GM12892 (cell line): ENCODE measurements around the gene STARD13.

ENCODE experiments used
- DNase-seq: peaks from one replicate; pipeline ENCODE4 v3.0.0; 2011; ENCODE audit not compliant: insufficient read length
- FAIRE-seq: peaks from 2 replicates; lab custom pipeline; 2011; peaks lifted over from hg19 to GRCh38; lab: Jason Lieb, UNC
- POLR2A ChIP-seq: IDR thresholded peaks from 2 replicates; pipeline ENCODE4 v1.6.1; 2011; ENCODE audit warnings: low read depth, low read length, control low read depth
- POLR2AphosphoS5 ChIP-seq: IDR thresholded peaks from 2 replicates; pipeline ENCODE4 v1.6.1; 2011; ENCODE audit warnings: low read depth, low read length, control low read depth
- TAF1 ChIP-seq: IDR thresholded peaks from 2 replicates; pipeline ENCODE4 v1.6.1; 2011; ENCODE audit warnings: low read depth, mild to moderate bottlenecking, control low read depth, low read length, borderline replicate concordance

The STARD13 gene

GRCh38 chr13:33132644-33133440, 152.7 kb downstream of the STARD13 start:
- DNase-seq (no peak), FAIRE-seq (no peak)
- no peak for TF ChIP-seq POLR2A
- TF ChIP-seq POLR2AphosphoS5 = no peak
- no peak for TF ChIP-seq TAF1

GRCh38 chr13:33129886-33130285, 155.7 kb downstream of the STARD13 start:
- DNase-seq = no peak
- FAIRE-seq = no peak
- TF ChIP-seq POLR2AphosphoS5 (no peak), TAF1 (no peak), POLR2A (no peak)

DNA sequence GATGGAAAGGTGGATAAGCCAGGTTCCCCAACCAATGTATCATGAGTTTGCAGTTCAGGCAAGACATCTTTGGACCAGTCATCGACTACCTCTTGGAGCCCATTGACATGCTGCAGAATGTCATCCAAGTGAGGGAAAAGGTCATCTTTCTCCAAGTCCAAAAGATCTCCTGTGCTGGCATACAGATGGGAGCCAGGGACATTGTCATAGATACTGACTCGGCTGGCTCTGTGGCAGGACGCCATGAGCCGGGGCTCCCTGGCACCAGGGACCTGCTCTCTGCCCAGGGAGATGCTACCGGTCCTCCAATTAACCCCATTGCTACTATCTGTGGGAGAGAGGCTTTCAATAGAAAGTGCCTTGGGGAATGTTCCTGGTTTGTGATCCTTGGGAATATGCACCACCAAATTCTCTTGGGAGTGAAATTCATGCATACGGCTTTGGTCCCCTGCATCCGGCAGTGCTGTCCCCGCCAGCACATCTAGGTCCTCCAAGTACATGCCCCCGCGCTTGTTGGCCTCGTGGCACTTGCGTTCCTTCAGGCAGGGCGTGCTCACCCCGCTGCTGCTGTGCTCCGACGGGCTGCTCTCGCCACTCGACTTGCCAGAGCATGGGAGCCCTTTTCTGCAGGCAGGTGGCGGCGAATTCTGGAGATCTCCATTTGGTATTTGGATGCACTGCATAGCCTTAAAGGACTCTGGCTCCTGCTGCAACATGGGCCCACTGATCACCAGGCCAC, 156.3 kb downstream of the STARD13 start:
- DNase-seq (no peak), FAIRE-seq (no peak)
- TF ChIP-seq POLR2AphosphoS5 = no peak
- TF ChIP-seq TAF1 = no peak
- TF ChIP-seq POLR2A = no peak

GRCh38 chr13:33128134-33128533, 157.4 kb downstream of the STARD13 start:
- no peak for TF ChIP-seq POLR2A
- no peak for FAIRE-seq
- DNase-seq = no peak

- no peak for FAIRE-seq
- TF ChIP-seq POLR2AphosphoS5 = no peak
- TF ChIP-seq POLR2A = no peak
- TF ChIP-seq TAF1 = no peak
- DNase-seq = no peak
Observed at GRCh38 chr13:33127009-33127551, 158.5 kb downstream of the STARD13 start.

- FAIRE-seq (no peak), DNase-seq (no peak)
- TF ChIP-seq POLR2A = no peak
- TF ChIP-seq POLR2AphosphoS5 = no peak
- TF ChIP-seq TAF1 = no peak
Observed at GRCh38 chr13:33125821-33126570, 159.6 kb downstream of the STARD13 start.

DNA sequence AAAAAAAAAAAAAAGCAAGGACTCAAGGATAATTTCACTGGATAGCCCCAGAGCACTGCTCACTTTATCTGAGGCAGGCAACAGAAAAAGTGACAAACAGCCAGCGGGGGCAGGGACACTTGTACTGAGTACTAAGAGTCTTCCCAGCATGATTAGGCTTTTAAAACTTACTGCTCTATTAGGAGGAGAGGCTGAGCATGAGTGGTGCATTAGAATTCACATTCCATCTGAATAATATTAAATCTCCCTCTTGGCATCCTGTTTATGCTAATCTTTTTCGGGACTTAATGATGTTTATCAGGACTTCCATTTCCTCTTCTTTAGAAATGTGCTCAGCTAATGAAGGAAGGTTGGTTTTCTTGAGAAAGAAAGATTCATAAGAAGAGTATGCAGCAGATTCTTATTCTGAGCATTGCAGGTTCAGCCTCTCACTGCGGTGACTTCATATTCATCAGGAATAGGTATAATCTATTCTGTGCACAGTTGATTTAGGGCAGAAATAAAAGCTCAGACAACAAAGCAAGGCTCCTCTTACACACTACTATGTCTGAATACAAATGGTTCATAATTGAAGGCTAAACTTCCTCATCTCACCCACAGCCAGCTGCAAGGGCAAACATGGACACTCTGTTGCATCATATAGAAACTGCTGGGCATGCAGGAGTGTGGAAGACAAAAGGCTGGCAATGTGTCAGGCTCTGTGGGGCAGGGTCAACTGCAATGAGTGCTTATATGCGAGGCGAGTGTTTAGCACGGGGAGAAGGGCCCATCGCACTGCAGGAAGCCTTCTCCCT, 162.3 kb downstream of the STARD13 start:
- DNase-seq (no peak), FAIRE-seq (no peak)

GRCh38 chr13:33119856-33120543, 165.6 kb downstream of the STARD13 start:
- FAIRE-seq (no peak), DNase-seq (no peak)
- TF ChIP-seq TAF1 (no peak), POLR2AphosphoS5 (no peak), POLR2A (no peak)

More for the DNA sequence above, 162.3 kb downstream of the STARD13 start:
- no peak for TF ChIP-seq POLR2A
- no peak for TF ChIP-seq POLR2AphosphoS5
- no peak for TF ChIP-seq TAF1

- no peak for FAIRE-seq
- DNase-seq = no peak
- no peak for TF ChIP-seq POLR2AphosphoS5
- no peak for TF ChIP-seq TAF1
- TF ChIP-seq POLR2A = no peak
Observed at GRCh38 chr13:33119022-33119781, 166.4 kb downstream of the STARD13 start.

GRCh38 chr13:33116321-33117010, 169.1 kb downstream of the STARD13 start:
- no peak for DNase-seq
- no peak for TF ChIP-seq TAF1
- no peak for TF ChIP-seq POLR2AphosphoS5
- TF ChIP-seq POLR2A = no peak
- FAIRE-seq = no peak
